Activated T-cell treated with anti-CD3 and anti-CD28 coated beads, Interleukin-2, amount 50 U/mL, for 1 hour (primary cell): ENCODE results near the gene ZNHIT2.

ENCODE experiments used
- DNase-seq: peaks from one replicate; pipeline ENCODE4 v3.0.0-alpha.2; 2020

Gene ZNHIT2

GRCh38 chr11:65134240-65134951 lies 16.9 kb upstream of the ZNHIT2 start, which contains the start of gene SYVN1:
Gene SYVN1, minus strand, starts transcription at chr11:65134519. Its CDS starts 918 bp downstream, at chr11:65133601.
- DNase-seq: peak; percentile 93

- no peak for DNase-seq
These were observed 16.2 kb upstream of the ZNHIT2 start for GRCh38 chr11:65133724-65134123.

- peak; percentile 55 for DNase-seq
These were observed 15.6 kb upstream of the ZNHIT2 start for GRCh38 chr11:65132988-65133700.

GRCh38 chr11:65132238-65132987 lies 14.9 kb upstream of the ZNHIT2 start:
- DNase-seq: peak; percentile 15

- peak; percentile 15 for DNase-seq
These were observed 14.4 kb upstream of the ZNHIT2 start for GRCh38 chr11:65131895-65132237.

- peak; percentile 15 for DNase-seq
These were observed 13.9 kb upstream of the ZNHIT2 start for GRCh38 chr11:65131417-65131776.

GRCh38 chr11:65130631-65131416 lies 13.3 kb upstream of the ZNHIT2 start:
- peak; percentile 16 for DNase-seq

GRCh38 chr11:65129649-65130441 lies 12.3 kb upstream of the ZNHIT2 start:
- peak; percentile 18 for DNase-seq

GRCh38 chr11:65128182-65129145 lies 11.0 kb upstream of the ZNHIT2 start:
- DNase-seq: peak; percentile 18

- DNase-seq: peak; percentile 18
These were observed 10.1 kb upstream of the ZNHIT2 start for GRCh38 chr11:65127473-65128181.

- no peak for DNase-seq
These were observed 9.2 kb upstream of the ZNHIT2 start for GRCh38 chr11:65126624-65127274.

GRCh38 chr11:65125197-65126056 lies 7.9 kb upstream of the ZNHIT2 start:
- no peak for DNase-seq

GRCh38 chr11:65124480-65125196 lies 7.1 kb upstream of the ZNHIT2 start:
- no peak for DNase-seq

- DNase-seq: peak; percentile 97
These were observed 4.6 kb upstream of the ZNHIT2 start, which contains the start of the genes FAU and MRPL49 for GRCh38 chr11:65121865-65122696. Gene FAU, minus strand, starts transcription at chr11:65122134. Its CDS starts 321 bp downstream, at chr11:65121813. Gene MRPL49, plus strand, starts transcription at chr11:65122321. Its CDS starts 26 bp downstream, at chr11:65122347.

GRCh38 chr11:65121447-65121864 lies 4.0 kb upstream of the ZNHIT2 start:
- DNase-seq: no peak

- no peak for DNase-seq
These were observed 3.3 kb upstream of the ZNHIT2 start for GRCh38 chr11:65120831-65121230.

- DNase-seq: no peak
These were observed 2.1 kb upstream of the ZNHIT2 start for GRCh38 chr11:65119670-65119995.
